ENCODE results near the gene CHSY3.
"Not testable (repeated sequence)": the region's sequence is repeated elsewhere in the genome, so short reads cannot be mapped to it uniquely, and the experiment has no call there.

CHSY3 gene

GRCh38 chr5:130159968-130160367, 255.7 kb downstream of the CHSY3 start:
- no peak for DNase-seq (ENCODE audit: low read depth in 2 of 2)

- DNase-seq (ENCODE audit: low read depth in 2 of 2): peak; percentile 6 to 8
These were observed 260.7 kb downstream of the CHSY3 start for GRCh38 chr5:130164966-130165365.

- DNase-seq (ENCODE audit: low read depth in 2 of 2): no peak
These were observed 262.7 kb downstream of the CHSY3 start for GRCh38 chr5:130166839-130167490.

- peak; percentile 36 to 37 for DNase-seq (ENCODE audit: low read depth in 2 of 2)
These were observed 263.9 kb downstream of the CHSY3 start for GRCh38 chr5:130168211-130168610.

GRCh38 chr5:130171699-130172098, 267.4 kb downstream of the CHSY3 start:
- no peak for DNase-seq (ENCODE audit: low read depth in 2 of 2)

- no peak for DNase-seq (ENCODE audit: low read depth in 2 of 2)
These were observed 278.9 kb downstream of the CHSY3 start for GRCh38 chr5:130183115-130183514.

- DNase-seq (ENCODE audit: low read depth in 2 of 2): no peak
These were observed 285.7 kb downstream of the CHSY3 start for GRCh38 chr5:130189961-130190360.

- peak; percentile 4 to 8 for DNase-seq (ENCODE audit: low read depth in 2 of 2)
These were observed 294.7 kb downstream of the CHSY3 start for GRCh38 chr5:130198927-130199326.

- no peak for DNase-seq (ENCODE audit: low read depth in 2 of 2)
These were observed 302.4 kb downstream of the CHSY3 start for GRCh38 chr5:130206686-130207085.

GRCh38 chr5:130213607-130214006, 309.3 kb downstream of the CHSY3 start:
- DNase-seq (ENCODE audit: low read depth in 2 of 2): no peak

GRCh38 chr5:130216286-130216685, 312.0 kb downstream of the CHSY3 start:
- DNase-seq (ENCODE audit: low read depth in 2 of 2): no peak

- peak; percentile 23 to 33 for DNase-seq (ENCODE audit: low read depth in 2 of 2)
These were observed 318.3 kb downstream of the CHSY3 start for GRCh38 chr5:130222573-130222972.

GRCh38 chr5:130226556-130226955, 322.3 kb downstream of the CHSY3 start:
- not testable (repeated sequence) for DNase-seq (ENCODE audit: low read depth in 2 of 2)

GRCh38 chr5:130227699-130228098, 323.4 kb downstream of the CHSY3 start:
- no peak for DNase-seq (ENCODE audit: low read depth in 2 of 2)

GRCh38 chr5:130231786-130232185, 327.5 kb downstream of the CHSY3 start:
- no peak for DNase-seq (ENCODE audit: low read depth in 2 of 2)

GRCh38 chr5:130234816-130235215, 330.6 kb downstream of the CHSY3 start:
- DNase-seq (ENCODE audit: low read depth in 2 of 2): no peak

All from fibroblast of skin of left quadriceps (primary cell).